Measurements from ENCODE around the gene SPTLC2. TPM values are rescaled to one million over a fixed set of nuclear protein-coding genes. Genes with fewer than 3 reads are reported as not detected.

The SPTLC2 gene
- total RNA-seq, 2 experiments from 2014 or later, result 23.6 to 23.9 TPM

DNA sequence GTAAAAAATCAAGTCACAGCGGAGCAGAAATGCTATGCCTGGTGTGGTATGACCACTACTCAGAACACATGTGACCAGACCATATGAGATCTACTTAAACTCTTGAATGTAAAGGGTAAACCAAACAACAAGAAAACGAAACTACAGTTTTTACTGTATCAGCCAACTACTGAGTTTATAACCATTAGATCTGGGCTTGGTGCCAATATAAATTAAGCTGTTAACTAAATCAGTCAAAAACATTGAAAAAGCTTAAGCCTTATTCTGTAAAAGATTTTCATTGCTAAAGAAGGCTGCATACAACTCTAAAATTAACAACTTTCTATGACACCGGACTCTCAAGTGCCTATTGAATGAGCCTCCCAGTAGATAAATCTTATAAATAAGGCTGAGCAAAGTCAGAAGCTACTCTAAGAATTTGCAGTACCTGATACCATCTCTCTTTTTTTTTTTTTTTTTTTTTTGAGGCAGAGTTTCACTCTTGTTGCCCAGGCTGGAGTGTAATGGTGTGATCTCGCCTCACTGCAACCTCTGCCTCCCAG is 35.4 kb downstream of the SPTLC2 start:
- Mint-ChIP-seq H3K9me3 (no peaks in the 10 kb centered on the region), H3K27ac (peak overlapping the region; percentile 28), H3K36me3 (peaks cover 2% of the 10 kb centered on the region), H3K4me1 (ENCODE audit: low read depth) (peaks cover 23% of the 10 kb centered on the region), H3K27me3 (no peaks in the 10 kb centered on the region), H3K4me3 (no peak overlapping the region)
- ChIA-PET POLR2A (interaction anchor here (0.7 kb wide), 1 partner anchor 13 kb away, joined by 3 read pairs; no protein-coding TSS in a partner anchor), CTCF (interaction anchor here (0.8 kb wide), 1 partner anchor 29 kb away, joined by 3 read pairs; no protein-coding TSS in a partner anchor)
- intact Hi-C loops (cut with micrococcal nuclease), result loop anchor here (2.0 kb wide), 2 partner anchors 16 to 36 kb away; partner anchors contain the start of gene SPTLC2
- no peak for DNase-seq

DNA sequence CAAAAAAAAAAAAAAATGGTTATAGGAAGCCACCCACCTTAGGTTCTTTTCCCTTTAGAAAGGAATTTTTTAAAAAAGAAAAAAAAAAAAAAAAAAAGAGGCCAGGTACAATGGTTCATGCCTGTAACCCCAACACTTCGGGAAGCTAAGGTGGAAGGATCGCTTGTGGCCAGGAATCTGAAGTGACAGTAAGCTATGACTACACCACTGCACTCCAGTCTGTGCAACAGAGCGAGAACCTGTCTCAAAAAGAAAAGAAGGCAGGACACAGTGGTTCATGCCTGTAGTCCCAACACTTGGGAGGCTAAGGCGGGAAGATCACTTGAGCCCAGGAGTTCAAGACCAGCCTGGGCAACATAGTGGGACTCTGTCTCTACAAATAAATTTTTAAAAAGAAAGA is 36.0 kb downstream of the SPTLC2 start:
- H3K27ac Mint-ChIP-seq, result no peak overlapping the region
- no peak for DNase-seq
- no peaks in the 10 kb centered on the region for H3K27me3 Mint-ChIP-seq
- intact Hi-C loops (cut with micrococcal nuclease), result loop anchor here (2.0 kb wide), 2 partner anchors 16 to 36 kb away; partner anchors contain the start of gene SPTLC2
- peaks cover 23% of the 10 kb centered on the region for H3K4me1 Mint-ChIP-seq (ENCODE audit: low read depth)
- POLR2A ChIA-PET, result no interaction called here
- no peak overlapping the region for H3K4me3 Mint-ChIP-seq
- H3K36me3 Mint-ChIP-seq, result peaks cover 6% of the 10 kb centered on the region
- no peaks in the 10 kb centered on the region for H3K9me3 Mint-ChIP-seq
- CTCF ChIA-PET, result interaction anchor here (0.8 kb wide), 1 partner anchor 29 kb away, joined by 3 read pairs; no protein-coding TSS in a partner anchor

DNA sequence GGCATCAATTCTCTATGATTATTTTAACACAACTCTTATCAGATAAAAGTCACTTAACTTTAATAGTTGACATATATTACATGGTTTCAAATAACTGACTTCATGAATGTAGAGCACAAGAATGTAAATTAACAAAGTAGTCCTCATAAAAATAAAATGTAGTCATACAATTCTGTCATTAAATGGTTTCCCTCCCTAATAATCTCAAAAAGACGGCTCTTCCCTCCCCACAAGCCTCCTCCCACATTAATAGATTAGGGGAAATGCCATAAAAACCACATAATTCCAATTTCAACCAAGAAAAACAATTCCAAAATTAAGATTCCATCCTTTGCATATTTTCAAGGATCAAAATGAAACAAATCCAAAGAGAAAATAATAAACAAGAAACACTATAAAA is 36.7 kb downstream of the SPTLC2 start:
- Mint-ChIP-seq H3K4me1 (ENCODE audit: low read depth) (peaks cover 23% of the 10 kb centered on the region), H3K27me3 (no peaks in the 10 kb centered on the region), H3K9me3 (no peaks in the 10 kb centered on the region), H3K27ac (no peak overlapping the region), H3K4me3 (no peak overlapping the region), H3K36me3 (peaks cover 6% of the 10 kb centered on the region)
- CTCF ChIA-PET, result no interaction called here
- DNase-seq, result no peak
- POLR2A ChIA-PET, result interaction anchor here (0.6 kb wide), 1 partner anchor 61 kb away, joined by 3 read pairs; no protein-coding TSS in a partner anchor
- intact Hi-C loops (cut with micrococcal nuclease), result loop anchor here (2.0 kb wide), 2 partner anchors 15 to 37 kb away; partner anchors contain the start of gene SPTLC2

DNA sequence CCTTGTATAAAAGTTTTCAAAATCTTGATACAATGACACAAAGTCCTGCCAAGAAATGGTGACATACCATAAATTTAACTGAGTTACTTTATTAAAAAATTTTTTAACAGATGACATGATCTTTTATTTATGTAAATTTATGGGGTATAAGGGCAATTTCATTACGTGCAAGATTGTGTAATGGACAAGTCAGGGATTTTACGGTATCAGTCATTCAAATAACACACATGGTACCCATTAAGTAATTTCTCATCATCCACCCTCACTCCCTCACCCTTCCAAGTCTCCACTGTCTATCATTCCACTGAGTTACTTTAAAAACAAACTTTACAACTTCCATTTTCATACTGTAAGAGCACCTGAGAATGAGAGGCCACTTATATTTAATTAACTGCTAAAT is 37.4 kb downstream of the SPTLC2 start:
- CTCF ChIA-PET, result no interaction called here
- Mint-ChIP-seq H3K27me3 (no peaks in the 10 kb centered on the region), H3K4me3 (no peak overlapping the region), H3K9me3 (no peaks in the 10 kb centered on the region), H3K36me3 (peaks cover 10% of the 10 kb centered on the region), H3K27ac (no peak overlapping the region), H3K4me1 (ENCODE audit: low read depth) (peaks cover 23% of the 10 kb centered on the region)
- DNase-seq, result no peak
- POLR2A ChIA-PET, result interaction anchor here (0.6 kb wide), 1 partner anchor 62 kb away, joined by 3 read pairs; no protein-coding TSS in a partner anchor
- intact Hi-C loops (cut with micrococcal nuclease), result no loop called here

DNA sequence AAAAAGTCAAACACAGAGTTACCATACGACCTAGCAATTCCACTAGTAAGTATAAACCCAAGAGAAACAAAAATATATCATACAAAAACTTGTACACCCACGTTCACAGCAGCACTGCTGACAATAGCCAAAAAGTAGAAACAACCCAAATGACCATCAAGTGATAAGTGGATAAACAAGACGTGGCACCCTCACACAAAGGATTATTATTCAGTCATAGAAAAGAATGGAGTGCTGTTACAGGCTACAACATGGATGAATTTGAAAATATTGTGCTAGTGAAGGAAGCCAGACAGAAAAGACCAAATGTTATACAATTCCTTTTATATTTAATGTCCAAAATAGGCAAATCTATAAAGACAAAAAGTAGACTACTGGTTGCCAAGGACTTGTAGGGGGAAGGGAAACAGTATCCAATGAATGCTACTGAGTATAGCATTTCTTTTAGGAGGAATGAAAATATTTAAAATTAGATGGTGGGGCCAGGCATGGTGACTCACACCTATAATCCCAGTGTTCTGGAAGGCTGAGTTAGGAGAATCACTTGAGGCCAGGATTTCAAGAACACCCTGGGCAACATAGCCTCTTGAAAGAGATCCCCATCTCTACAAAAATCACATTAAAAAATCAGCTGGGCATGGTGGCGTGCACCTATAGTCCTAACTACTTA is 41.9 kb downstream of the SPTLC2 start:
- intact Hi-C loops (cut with micrococcal nuclease), result no loop called here
- POLR2A ChIA-PET, result no interaction called here
- CTCF ChIA-PET, result no interaction called here
- DNase-seq, result no peak
- H3K9me3 Mint-ChIP-seq, result no peaks in the 10 kb centered on the region
- H3K27ac Mint-ChIP-seq, result no peak overlapping the region
- no peaks in the 10 kb centered on the region for H3K27me3 Mint-ChIP-seq
- H3K36me3 Mint-ChIP-seq, result peaks cover 22% of the 10 kb centered on the region
- H3K4me3 Mint-ChIP-seq, result no peak overlapping the region
- peaks cover 4% of the 10 kb centered on the region for H3K4me1 Mint-ChIP-seq (ENCODE audit: low read depth)

DNA sequence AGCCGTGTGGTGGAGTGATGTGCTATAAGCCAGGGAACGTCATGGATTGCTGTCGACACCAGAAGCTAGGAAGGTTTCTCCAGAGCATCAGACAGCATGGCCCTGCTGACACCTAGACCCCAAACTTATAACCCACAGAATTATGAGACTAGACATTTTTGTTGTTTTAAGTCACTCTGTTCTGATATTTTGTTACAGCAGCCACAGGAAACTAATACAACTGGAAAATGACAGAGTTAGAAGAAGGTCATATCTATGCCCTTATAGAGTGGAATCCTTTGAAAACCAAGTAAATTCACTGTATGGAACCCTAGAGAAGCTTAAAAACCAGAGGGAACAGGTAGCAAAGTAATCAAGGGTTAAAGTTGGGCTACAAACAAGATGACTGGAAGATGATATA is 42.5 kb downstream of the SPTLC2 start:
- ChIA-PET CTCF (no interaction called here), POLR2A (no interaction called here)
- Mint-ChIP-seq H3K4me3 (no peak overlapping the region), H3K4me1 (ENCODE audit: low read depth) (no peaks in the 10 kb centered on the region), H3K27ac (no peak overlapping the region), H3K27me3 (no peaks in the 10 kb centered on the region), H3K9me3 (no peaks in the 10 kb centered on the region), H3K36me3 (peaks cover 23% of the 10 kb centered on the region)
- DNase-seq, result no peak
- intact Hi-C loops (cut with micrococcal nuclease), result no loop called here

DNA sequence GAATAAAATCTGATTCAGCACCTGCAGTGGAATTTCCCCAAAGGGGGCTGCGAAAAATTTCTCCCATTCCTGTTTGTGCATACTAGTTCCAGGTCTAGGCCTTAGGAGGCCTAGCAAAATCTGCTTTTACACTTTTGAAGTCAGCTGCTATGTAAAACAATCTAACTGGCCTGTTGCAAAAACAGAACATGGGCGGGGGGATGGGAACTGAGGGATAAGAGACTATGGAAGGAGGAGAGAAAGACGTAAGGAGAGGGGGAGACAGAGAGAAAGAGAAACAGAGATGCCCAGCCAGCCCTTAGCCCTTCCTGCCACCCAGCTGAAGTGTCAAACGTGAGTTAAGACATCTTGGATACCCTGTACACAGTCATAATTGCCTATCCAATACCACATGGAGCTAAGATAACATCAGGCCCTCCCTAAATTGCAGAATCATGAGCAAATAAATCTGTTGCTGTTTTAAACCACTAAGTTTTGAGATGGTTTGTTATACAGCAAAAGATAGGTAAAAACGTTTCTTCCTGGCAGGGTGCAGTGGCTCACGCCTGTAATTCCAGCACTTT is 45.6 kb downstream of the SPTLC2 start:
- no peak for DNase-seq
- CTCF ChIA-PET, result no interaction called here
- H3K27ac Mint-ChIP-seq, result no peak overlapping the region
- peaks cover 2% of the 10 kb centered on the region for H3K4me1 Mint-ChIP-seq (ENCODE audit: low read depth)
- no peaks in the 10 kb centered on the region for H3K27me3 Mint-ChIP-seq
- no peak overlapping the region for H3K4me3 Mint-ChIP-seq
- intact Hi-C loops (cut with micrococcal nuclease), result no loop called here
- POLR2A ChIA-PET, result no interaction called here
- peaks cover 24% of the 10 kb centered on the region for H3K36me3 Mint-ChIP-seq
- no peaks in the 10 kb centered on the region for H3K9me3 Mint-ChIP-seq

DNA sequence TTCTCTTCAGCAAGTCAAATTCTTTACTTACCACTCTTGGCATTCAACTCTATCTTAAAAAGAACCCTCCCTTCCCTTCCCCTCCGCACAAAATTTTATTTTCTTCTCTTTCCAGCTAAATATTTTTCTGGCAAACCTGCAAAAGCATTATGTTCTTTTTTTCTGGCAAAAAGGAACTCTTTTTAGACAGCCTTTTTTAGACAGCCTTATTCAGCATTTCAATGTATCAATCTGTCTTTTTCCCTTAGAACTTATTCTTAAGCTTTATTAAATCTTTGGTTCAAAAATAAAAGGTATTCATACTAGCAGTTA is 50.5 kb downstream of the SPTLC2 start:
- ChIA-PET POLR2A (interaction anchor here (1.4 kb wide), 1 partner anchor 42 kb away, joined by 3 read pairs; no protein-coding TSS in a partner anchor), CTCF (no interaction called here)
- Mint-ChIP-seq H3K4me1 (ENCODE audit: low read depth) (peaks cover 8% of the 10 kb centered on the region), H3K4me3 (no peak overlapping the region), H3K36me3 (peaks cover 12% of the 10 kb centered on the region), H3K9me3 (no peaks in the 10 kb centered on the region), H3K27me3 (no peaks in the 10 kb centered on the region), H3K27ac (no peak overlapping the region)
- no peak for DNase-seq
- intact Hi-C loops (cut with micrococcal nuclease), result loop anchor here (1.0 to 2.0 kb wide), 2 partner anchors 15 to 27 kb away; no protein-coding TSS in a partner anchor

DNA sequence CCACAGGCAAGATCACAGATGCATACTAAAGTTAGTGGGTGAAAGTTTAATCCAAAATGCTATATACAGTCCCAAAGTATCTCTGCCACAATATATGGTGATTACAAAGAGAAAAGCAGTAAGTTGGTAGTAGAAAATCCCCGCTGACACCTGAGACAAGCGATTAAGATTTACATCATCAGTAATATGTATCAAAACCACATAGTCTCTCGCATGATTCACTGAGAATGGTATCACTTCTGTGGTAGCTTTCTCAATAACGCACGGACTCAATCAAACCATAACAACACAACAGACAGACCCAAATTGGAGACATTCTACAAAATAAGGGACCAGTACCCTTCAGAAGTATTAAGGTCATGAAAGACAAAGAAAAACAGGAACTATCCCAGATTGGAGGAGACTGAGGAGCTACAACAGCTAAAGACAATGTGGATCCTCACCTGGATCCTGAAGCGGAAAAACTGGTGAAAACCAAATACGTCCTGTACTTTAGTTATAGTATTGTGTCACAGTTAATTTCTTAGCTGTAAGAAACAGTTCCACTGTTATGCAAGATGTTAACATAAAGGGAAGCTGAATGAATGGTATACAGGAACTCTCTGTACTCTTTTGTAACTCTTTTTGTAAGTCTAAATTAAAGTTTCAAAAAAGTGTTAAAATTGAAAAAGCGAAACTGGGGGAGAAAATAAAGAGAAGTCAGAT is 51.0 kb downstream of the SPTLC2 start:
- Mint-ChIP-seq H3K4me1 (ENCODE audit: low read depth) (peaks cover 8% of the 10 kb centered on the region), H3K27me3 (no peaks in the 10 kb centered on the region), H3K27ac (peak overlapping the region; percentile 12), H3K9me3 (no peaks in the 10 kb centered on the region), H3K4me3 (no peak overlapping the region), H3K36me3 (peaks cover 14% of the 10 kb centered on the region)
- ChIA-PET CTCF (interaction anchor here (0.8 kb wide), 1 partner anchor 413 kb away, joined by 3 read pairs; no protein-coding TSS in a partner anchor), POLR2A (interaction anchor here (1.4 kb wide), 1 partner anchor 43 kb away, joined by 3 read pairs; no protein-coding TSS in a partner anchor)
- DNase-seq, result no peak
- intact Hi-C loops (cut with micrococcal nuclease), result loop anchor here (1.0 to 2.0 kb wide), 2 partner anchors 15 to 28 kb away; no protein-coding TSS in a partner anchor

DNA sequence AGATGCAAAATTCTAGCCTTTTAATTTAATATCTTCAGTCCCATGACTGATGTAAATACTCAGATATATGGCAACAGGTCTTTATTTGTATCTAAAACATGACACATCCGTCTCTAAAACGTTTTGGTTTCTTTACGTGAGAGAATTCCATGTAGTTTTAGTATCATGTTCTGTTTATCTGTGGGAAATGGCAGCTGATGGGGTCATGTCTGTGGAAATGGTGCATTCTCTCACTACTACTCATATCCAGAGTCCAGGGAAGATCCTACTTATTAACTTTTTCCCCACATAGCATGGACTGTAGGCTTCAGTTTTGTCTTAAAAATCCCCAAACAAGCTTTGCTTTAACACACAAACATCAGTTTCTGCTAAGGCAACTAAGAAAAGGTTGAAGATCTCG is 53.8 kb downstream of the SPTLC2 start:
- intact Hi-C loops (cut with micrococcal nuclease), result no loop called here
- ChIA-PET POLR2A (interaction anchor here (0.7 kb wide), 1 partner anchor 221 kb away, joined by 3 read pairs; no protein-coding TSS in a partner anchor), CTCF (no interaction called here)
- no peak overlapping the region for H3K4me3 Mint-ChIP-seq
- no peak for DNase-seq
- peaks cover 9% of the 10 kb centered on the region for H3K36me3 Mint-ChIP-seq
- no peaks in the 10 kb centered on the region for H3K27me3 Mint-ChIP-seq
- H3K27ac Mint-ChIP-seq, result no peak overlapping the region
- no peaks in the 10 kb centered on the region for H3K9me3 Mint-ChIP-seq
- peaks cover 8% of the 10 kb centered on the region for H3K4me1 Mint-ChIP-seq (ENCODE audit: low read depth)

DNA sequence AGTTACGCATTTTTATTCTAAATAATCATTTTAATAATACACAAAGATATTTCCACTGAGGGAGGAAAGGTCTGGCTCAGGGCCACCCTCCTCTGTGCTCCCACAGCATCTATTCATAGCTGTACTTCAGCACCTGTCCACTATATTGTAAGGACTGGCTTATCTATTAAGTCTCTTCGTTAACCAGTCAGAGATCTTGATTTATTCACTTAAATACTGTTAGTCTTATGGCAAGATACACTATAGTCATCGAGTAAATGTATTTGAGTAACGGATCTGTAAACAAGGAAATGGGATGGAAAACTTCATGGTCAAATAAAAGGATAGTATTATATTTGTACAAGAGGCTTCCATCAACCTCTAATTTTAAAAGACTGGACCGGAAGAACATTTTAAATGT is 54.6 kb downstream of the SPTLC2 start:
- no peaks in the 10 kb centered on the region for H3K27me3 Mint-ChIP-seq
- peaks cover 8% of the 10 kb centered on the region for H3K4me1 Mint-ChIP-seq (ENCODE audit: low read depth)
- ChIA-PET CTCF (no interaction called here), POLR2A (no interaction called here)
- H3K36me3 Mint-ChIP-seq, result peaks cover 9% of the 10 kb centered on the region
- no peak overlapping the region for H3K27ac Mint-ChIP-seq
- H3K4me3 Mint-ChIP-seq, result no peak overlapping the region
- DNase-seq, result no peak
- H3K9me3 Mint-ChIP-seq, result no peaks in the 10 kb centered on the region
- intact Hi-C loops (cut with micrococcal nuclease), result no loop called here

DNA sequence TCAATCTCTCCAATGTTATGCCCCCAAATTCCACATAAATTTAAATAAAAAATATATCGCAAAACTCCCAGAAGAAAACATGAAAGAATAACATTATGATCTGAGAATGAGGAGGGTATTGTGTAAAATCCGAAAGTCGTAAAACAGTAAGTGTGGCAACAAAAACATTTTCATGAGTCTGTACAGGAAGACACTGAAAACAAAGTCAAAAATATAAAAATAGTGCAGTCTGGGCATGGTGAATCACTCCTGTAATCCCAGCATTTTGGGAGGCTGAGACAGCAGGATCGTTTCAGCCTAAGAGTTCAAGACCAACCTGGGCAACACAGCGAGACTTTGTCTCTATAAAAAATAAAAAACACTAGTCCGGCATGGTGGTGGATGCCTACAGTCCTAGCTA is 57.1 kb downstream of the SPTLC2 start:
- Mint-ChIP-seq H3K9me3 (no peaks in the 10 kb centered on the region), H3K27me3 (no peaks in the 10 kb centered on the region), H3K4me1 (ENCODE audit: low read depth) (peaks cover 5% of the 10 kb centered on the region), H3K27ac (no peak overlapping the region), H3K4me3 (no peak overlapping the region), H3K36me3 (peaks cover 12% of the 10 kb centered on the region)
- intact Hi-C loops (cut with micrococcal nuclease), result no loop called here
- CTCF ChIA-PET, result no interaction called here
- POLR2A ChIA-PET, result no interaction called here
- no peak for DNase-seq
